PFSK-1 (cell line): ENCODE results near the gene SIPA1L3.

Experiments used
- FOXP2 ChIP-seq: optimal IDR thresholded peaks from 2 replicates; pipeline ENCODE3; 2011; ENCODE audit warnings: borderline replicate concordance, control low read depth, inconsistent platforms; ENCODE audit not compliant: insufficient read depth; ENCODE audit errors: extremely low read length, extremely low read depth
- POLR2AphosphoS5 ChIP-seq: IDR thresholded peaks from 2 replicates; pipeline ENCODE4 v1.6.1; 2012; ENCODE audit warnings: low read depth, mild to moderate bottlenecking, control low read depth, low read length, moderate library complexity
- SIN3A ChIP-seq: IDR thresholded peaks from 2 replicates; pipeline ENCODE4 v1.6.1; 2012; ENCODE audit warnings: mild to moderate bottlenecking, low read length, moderate library complexity, borderline replicate concordance; ENCODE audit not compliant: insufficient read depth
- TAF1 ChIP-seq: IDR thresholded peaks from 2 replicates; pipeline ENCODE4 v1.6.1; 2012; ENCODE audit warnings: low read length, control low read depth, borderline replicate concordance; ENCODE audit not compliant: insufficient read depth
- TF ChIP-seq, protein P1 (sequence below), 2 experiments: IDR thresholded peaks; 2 replicates each; pipeline versions ENCODE4 v1.6.1 to v1.8.0; 2011 to 2012; ENCODE audit warnings: low read depth in 2 of 2, low read length in 2 of 2, control low read depth in 1 of 2, inconsistent platforms in 1 of 2, mild to moderate bottlenecking in 1 of 2, moderate library complexity in 1 of 2; ENCODE audit not compliant: insufficient read depth in 1 of 2

The SIPA1L3 gene

DNA sequence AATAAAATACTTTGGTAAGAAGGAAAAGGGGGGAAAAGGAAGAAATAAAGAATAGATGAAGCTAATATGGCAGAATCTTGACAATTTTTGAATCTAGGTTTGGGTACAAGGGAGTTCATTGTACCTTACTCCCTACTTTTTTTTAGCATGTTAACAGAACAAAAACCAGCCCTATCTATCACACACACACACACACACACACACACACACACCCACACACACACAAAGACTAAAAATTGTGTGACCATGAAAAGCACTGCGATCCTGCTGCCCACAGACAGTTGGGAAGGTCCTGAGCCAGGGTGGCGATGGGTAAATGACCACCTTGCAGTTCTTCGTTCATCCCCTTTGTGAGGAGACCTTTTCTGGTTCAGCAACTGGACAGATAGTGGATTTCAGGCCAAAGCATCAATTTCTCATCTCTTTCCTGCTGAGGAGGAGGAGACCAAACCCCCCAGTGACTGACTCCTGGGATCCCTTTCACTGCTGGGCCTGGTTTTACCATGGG lies 91.8 kb downstream of the SIPA1L3 start:
- TF ChIP-seq POLR2AphosphoS5, result no peak
- no peak for TF ChIP-seq TAF1
- no peak for TF ChIP-seq FOXP2
- TF ChIP-seq, protein P1, sequence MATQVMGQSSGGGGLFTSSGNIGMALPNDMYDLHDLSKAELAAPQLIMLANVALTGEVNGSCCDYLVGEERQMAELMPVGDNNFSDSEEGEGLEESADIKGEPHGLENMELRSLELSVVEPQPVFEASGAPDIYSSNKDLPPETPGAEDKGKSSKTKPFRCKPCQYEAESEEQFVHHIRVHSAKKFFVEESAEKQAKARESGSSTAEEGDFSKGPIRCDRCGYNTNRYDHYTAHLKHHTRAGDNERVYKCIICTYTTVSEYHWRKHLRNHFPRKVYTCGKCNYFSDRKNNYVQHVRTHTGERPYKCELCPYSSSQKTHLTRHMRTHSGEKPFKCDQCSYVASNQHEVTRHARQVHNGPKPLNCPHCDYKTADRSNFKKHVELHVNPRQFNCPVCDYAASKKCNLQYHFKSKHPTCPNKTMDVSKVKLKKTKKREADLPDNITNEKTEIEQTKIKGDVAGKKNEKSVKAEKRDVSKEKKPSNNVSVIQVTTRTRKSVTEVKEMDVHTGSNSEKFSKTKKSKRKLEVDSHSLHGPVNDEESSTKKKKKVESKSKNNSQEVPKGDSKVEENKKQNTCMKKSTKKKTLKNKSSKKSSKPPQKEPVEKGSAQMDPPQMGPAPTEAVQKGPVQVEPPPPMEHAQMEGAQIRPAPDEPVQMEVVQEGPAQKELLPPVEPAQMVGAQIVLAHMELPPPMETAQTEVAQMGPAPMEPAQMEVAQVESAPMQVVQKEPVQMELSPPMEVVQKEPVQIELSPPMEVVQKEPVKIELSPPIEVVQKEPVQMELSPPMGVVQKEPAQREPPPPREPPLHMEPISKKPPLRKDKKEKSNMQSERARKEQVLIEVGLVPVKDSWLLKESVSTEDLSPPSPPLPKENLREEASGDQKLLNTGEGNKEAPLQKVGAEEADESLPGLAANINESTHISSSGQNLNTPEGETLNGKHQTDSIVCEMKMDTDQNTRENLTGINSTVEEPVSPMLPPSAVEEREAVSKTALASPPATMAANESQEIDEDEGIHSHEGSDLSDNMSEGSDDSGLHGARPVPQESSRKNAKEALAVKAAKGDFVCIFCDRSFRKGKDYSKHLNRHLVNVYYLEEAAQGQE (IDR thresholded peaks at IDR 0.05; ENCODE audit: insufficient read depth in 1 of 2, low read depth in 2 of 2, low read length in 2 of 2), result no peak
- no peak for TF ChIP-seq SIN3A

DNA sequence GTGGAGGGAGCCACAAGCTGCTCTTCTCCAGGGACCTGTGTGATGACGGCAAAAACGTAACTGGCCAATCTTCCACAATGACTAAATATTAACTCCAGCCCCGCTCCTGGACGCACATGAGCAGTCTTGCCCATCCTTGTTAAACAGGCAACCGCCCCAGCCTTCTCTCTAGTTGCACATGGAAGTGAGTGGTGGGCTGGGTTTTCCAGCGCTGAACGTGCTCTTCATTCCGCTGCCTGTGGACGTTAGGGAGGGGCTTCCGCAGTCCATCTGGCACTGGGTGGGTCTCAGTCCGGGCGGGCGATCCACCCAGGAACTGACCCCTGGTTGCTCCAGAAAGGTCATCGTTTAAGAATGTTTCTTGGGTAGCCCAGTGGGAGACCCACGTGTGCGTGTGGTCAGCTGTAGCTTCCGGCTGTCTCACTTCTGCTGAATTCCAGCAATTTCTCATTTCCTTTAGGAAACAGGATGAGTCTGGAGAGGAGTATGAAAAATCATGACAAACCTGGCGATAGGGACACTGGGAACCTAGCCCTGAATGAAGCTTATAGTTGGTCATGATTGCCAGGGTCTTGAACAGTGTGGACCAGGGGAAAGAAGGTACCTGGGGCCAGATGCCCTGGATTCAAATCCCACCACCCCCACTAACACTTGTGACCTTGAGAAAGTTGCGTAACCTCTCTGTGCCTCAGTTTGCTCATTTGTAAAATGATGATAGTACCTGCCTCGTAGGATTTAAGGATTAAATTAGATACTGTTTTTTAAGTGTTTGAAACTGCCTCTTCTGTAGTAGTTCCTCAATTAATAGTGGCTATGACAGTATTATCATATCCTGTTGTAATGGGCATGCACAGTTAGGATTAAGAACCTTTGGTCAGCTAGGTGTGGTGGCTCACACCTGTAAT lies 92.6 kb downstream of the SIPA1L3 start:
- TF ChIP-seq FOXP2 (peak; percentile 49), POLR2AphosphoS5 (no peak), TAF1 (no peak), SIN3A (no peak)

DNA sequence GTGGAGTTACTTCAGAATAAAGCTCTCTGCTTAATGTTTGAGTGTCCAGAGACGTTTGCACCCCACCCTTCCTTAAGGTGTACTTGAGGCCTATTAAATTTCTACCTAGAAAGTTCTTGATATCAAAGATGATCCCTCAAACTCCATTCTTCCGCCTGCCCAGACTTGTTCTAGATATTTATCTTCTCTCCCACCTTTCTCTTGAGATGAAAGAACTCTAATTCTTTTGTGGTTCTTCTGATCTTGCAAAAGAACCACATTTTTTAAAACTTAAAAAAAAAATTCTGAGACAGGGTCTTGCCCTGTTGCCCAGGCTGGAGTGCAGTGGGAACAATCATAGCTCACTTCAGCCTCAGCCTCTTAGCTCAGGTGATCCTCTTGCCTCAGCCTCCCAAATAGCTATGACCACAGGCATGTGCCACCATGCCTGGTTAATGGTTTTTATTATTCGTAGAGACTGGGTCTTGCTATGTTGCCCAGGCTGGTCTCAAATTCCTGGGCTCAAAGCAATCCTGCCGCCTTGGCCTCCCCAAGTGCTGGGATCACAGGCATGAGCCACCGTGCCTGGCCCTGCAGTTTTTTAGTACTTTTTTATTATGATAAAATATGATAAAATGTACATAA lies 94.3 kb downstream of the SIPA1L3 start:
- TF ChIP-seq POLR2AphosphoS5 (no peak), FOXP2 (no peak), TAF1 (no peak), SIN3A (no peak)
- TF ChIP-seq, protein P1 (IDR thresholded peaks at IDR 0.05; ENCODE audit: insufficient read depth in 1 of 2, low read depth in 2 of 2, low read length in 2 of 2), result no peak

DNA sequence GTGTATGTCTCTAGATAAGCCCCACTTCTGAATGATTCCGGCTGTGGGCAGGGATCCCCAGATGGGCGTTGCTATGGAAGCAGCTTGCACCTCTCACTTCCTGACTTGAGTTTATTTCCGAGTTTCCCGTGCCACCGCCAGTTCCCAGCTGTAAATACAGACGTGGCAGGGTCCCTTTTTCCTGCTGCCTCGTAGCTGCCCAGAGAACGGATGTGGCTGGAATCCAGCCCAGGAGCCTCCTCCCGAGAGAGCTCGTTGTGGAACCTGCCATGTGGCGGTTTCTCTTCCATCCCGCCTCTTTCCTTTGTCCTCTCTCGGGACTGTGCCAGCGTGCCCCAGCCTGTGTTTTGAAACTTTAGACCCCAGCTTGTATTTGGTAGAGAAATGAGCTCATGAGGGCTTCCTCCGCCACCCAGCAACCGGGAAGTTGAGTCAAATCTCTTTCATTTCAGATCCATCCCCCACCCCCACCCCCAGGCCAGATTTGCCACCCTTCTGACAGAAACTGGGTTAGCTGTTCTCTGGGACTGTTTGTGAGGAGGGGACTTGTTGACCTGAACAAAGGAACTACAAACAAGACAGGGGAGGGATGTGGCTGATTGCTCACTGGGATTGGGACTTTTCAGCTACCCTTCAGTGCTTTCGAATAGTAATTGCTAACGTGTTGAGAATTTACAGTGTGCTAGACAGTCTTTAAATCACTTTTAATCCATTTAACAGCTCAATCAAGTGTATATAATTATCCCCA lies 96.6 kb downstream of the SIPA1L3 start:
- peak; percentile 88 for TF ChIP-seq FOXP2
- TF ChIP-seq, protein P1 (IDR thresholded peaks at IDR 0.05; ENCODE audit: insufficient read depth in 1 of 2, low read depth in 2 of 2, low read length in 2 of 2), result no peak

DNA sequence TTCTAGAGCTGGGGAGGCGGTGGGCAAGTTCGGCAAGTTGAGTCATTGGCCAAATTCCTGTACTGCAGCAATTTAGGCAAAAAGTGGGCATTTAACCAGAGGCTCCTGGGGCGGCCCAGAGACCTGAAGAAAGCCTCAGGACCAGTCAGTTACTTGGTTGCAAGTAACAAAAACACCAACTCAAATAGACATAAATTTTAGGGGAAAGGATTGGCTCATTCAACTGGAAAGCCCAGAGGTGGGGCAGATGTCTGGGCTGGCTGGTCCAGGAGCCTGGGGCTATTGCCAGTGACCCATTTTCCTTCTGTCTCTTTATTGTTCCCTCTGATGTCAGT lies 97.1 kb downstream of the SIPA1L3 start:
- TF ChIP-seq SIN3A, result no peak
- no peak for TF ChIP-seq POLR2AphosphoS5
- no peak for TF ChIP-seq TAF1
- no peak for TF ChIP-seq FOXP2
- TF ChIP-seq, protein P1 (IDR thresholded peaks at IDR 0.05; ENCODE audit: insufficient read depth in 1 of 2, low read depth in 2 of 2, low read length in 2 of 2), result no peak
